Measurements from ENCODE around the gene RAF1.

- TF ChIP-seq POLR2AphosphoS5 (IDR thresholded peaks at IDR 0.05; ENCODE audit: borderline replicate concordance, low read depth, low read length) (no peak), EZH2 (IDR thresholded peaks at IDR 0.05) (no peak), FOXP2 (optimal IDR thresholded peaks at IDR 0.05; ENCODE audit: control extremely low read depth, extremely low read length, insufficient read depth) (no peak)
Observed at GRCh38 chr3:12705374-12705926, 41.5 kb upstream of the RAF1 start.

All from SK-N-MC (cell line).